Keratinocyte (primary cell): ENCODE data around the gene LARGE1. TPM values are rescaled to one million over a fixed set of nuclear protein-coding genes. Genes with fewer than 3 reads are reported as not detected.

Experiments
- DNase-seq: peaks from one replicate; pipeline ENCODE4 v3.0.0-alpha.2; 2011; ENCODE audit warnings: low read depth, missing footprints, low spot score
- FAIRE-seq: peaks from 2 replicates; lab custom pipeline; 2011; peaks lifted over from hg19 to GRCh38; lab: Jason Lieb, UNC
- H2AFZ ChIP-seq: 2 replicates; pipeline ENCODE4 v1.6.0; 2012; ENCODE audit warnings: low read length, control low read depth, inconsistent platforms; ENCODE audit not compliant: control insufficient read depth
- H3K27ac ChIP-seq: 2 replicates; pipeline ENCODE4 v1.5.1; 2011; ENCODE audit warnings: low read length; ENCODE audit not compliant: control insufficient read depth, insufficient read depth
- H3K27me3 ChIP-seq: 3 replicates; pipeline ENCODE4 v1.6.0; 2011; ENCODE audit warnings: low read length; ENCODE audit not compliant: control insufficient read depth, insufficient read depth; ENCODE audit errors: extremely low read depth
- H3K36me3 ChIP-seq, 2 experiments: 2 replicates in 1 of 2; 3 replicates in 1 of 2; pipeline ENCODE4 v1.5.1; 2011; ENCODE audit warnings: low read length in 2 of 2, mild to moderate bottlenecking in 1 of 2; ENCODE audit not compliant: control insufficient read depth in 2 of 2, insufficient read depth in 2 of 2; ENCODE audit errors: extremely low read depth in 1 of 2
- H3K4me1 ChIP-seq: 3 replicates; pipeline ENCODE4 v1.5.1; 2011; ENCODE audit warnings: low read length; ENCODE audit not compliant: control insufficient read depth, insufficient read depth; ENCODE audit errors: extremely low read depth
- H3K4me2 ChIP-seq: 3 replicates; pipeline ENCODE4 v1.6.0; 2011; ENCODE audit warnings: low read depth, low read length; ENCODE audit not compliant: control insufficient read depth, insufficient read depth; ENCODE audit errors: extremely low read depth
- H3K4me3 ChIP-seq, 3 experiments: fragments of 200-600 bp in 1 of 3; sonication (generic) in 1 of 3; 2 replicates in 2 of 3; 3 replicates in 1 of 3; pipeline ENCODE4 v1.5.1; 2011 to 2016; ENCODE audit warnings: low read length in 3 of 3, mild to moderate bottlenecking in 3 of 3, control low read depth in 2 of 3, inconsistent platforms in 1 of 3, low read depth in 1 of 3, mixed read lengths in 1 of 3, mixed run types in 1 of 3, moderate library complexity in 1 of 3; ENCODE audit not compliant: control insufficient read depth in 2 of 3, insufficient read depth in 2 of 3; ENCODE audit errors: extremely low read depth in 1 of 3
- H3K79me2 ChIP-seq: 2 replicates; pipeline ENCODE4 v1.6.0; 2012; ENCODE audit warnings: low read length; ENCODE audit not compliant: control insufficient read depth, insufficient read depth
- H3K9ac ChIP-seq: 3 replicates; pipeline ENCODE4 v1.6.0; 2011; ENCODE audit warnings: low read length; ENCODE audit not compliant: control insufficient read depth, insufficient read depth; ENCODE audit errors: extremely low read depth
- H3K9me1 ChIP-seq: 3 replicates; pipeline ENCODE4 v1.6.0; 2011; ENCODE audit warnings: low read length; ENCODE audit not compliant: control insufficient read depth, insufficient read depth; ENCODE audit errors: extremely low read depth
- H3K9me3 ChIP-seq: 2 replicates; pipeline ENCODE4 v1.5.1; 2012; ENCODE audit warnings: low read depth, low read length; ENCODE audit not compliant: control insufficient read depth
- H4K20me1 ChIP-seq: 3 replicates; pipeline ENCODE4 v1.6.0; 2011; ENCODE audit warnings: low read length; ENCODE audit not compliant: control insufficient read depth, insufficient read depth; ENCODE audit errors: extremely low read depth
- CTCF ChIP-seq, 3 experiments: IDR thresholded peaks in 1 of 3; conservative IDR thresholded peaks in 1 of 3; optimal IDR thresholded peaks in 1 of 3; 2 replicates in 2 of 3; 3 replicates in 1 of 3; pipeline versions ENCODE3 to v1.5.1; 2011; ENCODE audit warnings: low read length in 3 of 3, mild to moderate bottlenecking in 3 of 3, moderate library complexity in 2 of 3, control low read depth in 1 of 3, inconsistent platforms in 1 of 3; ENCODE audit not compliant: insufficient read depth in 2 of 3; ENCODE audit errors: extremely low read depth in 1 of 3
- EZH2 ChIP-seq: IDR thresholded peaks from one replicate; pipeline ENCODE4 v1.6.1; 2012; ENCODE audit warnings: inconsistent platforms, mild to moderate bottlenecking, low read length, moderate library complexity
- dilution Hi-C: fragments of 300-500 bp; cut with MboI; formaldehyde crosslinking; loops from one replicate; pipeline ENCODE4 v1.7.0; 2020; ENCODE audit warnings: low sequenced_read_pairs; ENCODE audit not compliant: extremely low pct_ligation_motif_present
- polyA plus RNA-seq, 5 experiments: library from polyadenylated mRNA; depleted of rRNA in 3 of 5; stranded (reverse) in 3 of 5; stranded (forward) in 1 of 5; unstranded in 1 of 5; fragments of >200 nt; gene quantifications; 1 replicate in 1 of 5; 2 replicates in 3 of 5; 3 replicates in 1 of 5; pipeline versions ENCODE4 v1.2.1 to v1.2.3, GENCODE V29; 2011 to 2012; ENCODE audit warnings: missing spikeins in 2 of 5, low read depth in 1 of 5, low replicate concordance in 1 of 5

LARGE1 gene
- polyA plus RNA-seq, 1 donor (not counting 4 experiments of a cell fraction or from before 2014, with no cell fraction given): 4.5 TPM

- no peaks in the 10 kb centered on the region for H3K79me2 ChIP-seq
- TF ChIP-seq CTCF (optimal IDR thresholded peaks at IDR 0.05 in 1 of 3, IDR thresholded peaks at IDR 0.05 in 1 of 3, conservative IDR thresholded peaks at IDR 0.05 in 1 of 3; ENCODE audit: extremely low read depth in 1 of 3, insufficient read depth in 2 of 3, low read length in 3 of 3) (no peak), EZH2 (no peak)
- H3K4me3 ChIP-seq: no peak overlapping the region
- H3K4me1 ChIP-seq: peaks cover 17% of the 10 kb centered on the region
- dilution Hi-C loops: no loop called here
- FAIRE-seq: no peak
- no peaks in the 10 kb centered on the region for H3K27me3 ChIP-seq
- DNase-seq: no peak
- H3K27ac ChIP-seq: no peak overlapping the region
- no peaks in the 10 kb centered on the region for H3K9me1 ChIP-seq
- H3K9me3 ChIP-seq: no peaks in the 10 kb centered on the region
- no peak overlapping the region for H3K4me2 ChIP-seq
- no peak overlapping the region for H3K9ac ChIP-seq
- H4K20me1 ChIP-seq: no peaks in the 10 kb centered on the region
- no peak overlapping the region for H2AFZ ChIP-seq
- H3K36me3 ChIP-seq: no peaks in the 10 kb centered on the region
Observed at GRCh38 chr22:33851821-33852384, 68.4 kb downstream of the LARGE1 start.

- Histone ChIP-seq H2AFZ (no peak overlapping the region), H3K27me3 (no peaks in the 10 kb centered on the region), H3K4me1 (peaks cover 17% of the 10 kb centered on the region), H3K27ac (no peak overlapping the region), H3K4me3 (no peak overlapping the region), H3K9me3 (no peaks in the 10 kb centered on the region), H3K79me2 (no peaks in the 10 kb centered on the region), H3K36me3 (no peaks in the 10 kb centered on the region), H3K9ac (no peak overlapping the region), H4K20me1 (no peaks in the 10 kb centered on the region), H3K4me2 (no peak overlapping the region), H3K9me1 (no peaks in the 10 kb centered on the region)
- FAIRE-seq (peak; percentile 9), DNase-seq (no peak)
- dilution Hi-C loops: no loop called here
- no peak for TF ChIP-seq CTCF (optimal IDR thresholded peaks at IDR 0.05 in 1 of 3, IDR thresholded peaks at IDR 0.05 in 1 of 3, conservative IDR thresholded peaks at IDR 0.05 in 1 of 3; ENCODE audit: extremely low read depth in 1 of 3, insufficient read depth in 2 of 3, low read length in 3 of 3)
- no peak for TF ChIP-seq EZH2
Observed at GRCh38 chr22:33851240-33851639, 69.0 kb downstream of the LARGE1 start.
